ENCODE results near the gene AK1.
"Not testable (repeated sequence)": the region's sequence is repeated elsewhere in the genome, so short reads cannot be mapped to it uniquely, and the experiment has no call there.

Gene AK1

DNA sequence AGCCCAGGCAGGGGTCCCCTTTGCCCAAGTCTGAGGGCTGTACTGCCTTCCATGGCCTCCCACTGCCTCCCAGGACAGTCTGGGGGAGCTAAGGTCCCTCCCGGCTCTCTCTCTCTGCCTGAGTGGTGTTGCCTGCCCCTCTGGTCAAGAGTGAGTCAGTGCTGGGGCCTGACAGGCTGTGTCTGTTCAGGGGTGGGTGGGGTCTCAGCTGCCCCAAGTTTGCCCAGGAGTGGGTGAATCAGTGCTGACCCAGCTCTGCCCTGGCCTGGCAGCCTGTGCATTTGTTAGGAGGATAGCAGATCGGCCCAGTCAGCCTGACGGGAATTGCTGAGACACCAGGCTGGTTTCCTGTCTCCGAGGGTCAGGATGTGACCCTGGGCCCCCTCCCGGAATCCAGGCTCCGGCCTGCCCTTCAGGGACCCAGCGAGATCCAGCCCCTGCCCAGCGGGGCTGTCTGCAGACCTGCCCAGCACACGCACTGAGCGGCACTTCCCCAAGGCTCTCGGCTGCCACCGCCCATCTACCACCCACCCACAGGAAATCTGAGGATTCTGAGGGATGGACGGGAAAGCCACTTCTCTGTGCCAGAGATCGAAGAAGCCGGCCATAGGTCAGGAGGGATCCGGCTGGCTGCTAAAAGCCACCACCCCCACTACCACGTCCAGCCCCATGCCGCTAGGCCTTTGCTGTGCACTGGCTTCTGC is 38.9 kb downstream of the AK1 start:
- peak overlapping the region; percentile 84 for H3K27ac ChIP-seq (ENCODE audit: low read depth, low read length)
- no peaks in the 10 kb centered on the region for H3K9me3 ChIP-seq (ENCODE audit: control insufficient read depth in 1 of 2, low read length in 2 of 2)
- H3K4me3 ChIP-seq (ENCODE audit: low read depth in 1 of 2, low read length in 2 of 2), result no peak overlapping the region
- H3K36me3 ChIP-seq (ENCODE audit: control insufficient read depth in 1 of 2, insufficient read depth in 2 of 2, low read length in 2 of 2), result peaks cover 3 to 8% of the 10 kb centered on the region in 2 donors
- peaks cover 30 to 34% of the 10 kb centered on the region in 2 donors for H3K4me1 ChIP-seq (ENCODE audit: control insufficient read depth in 1 of 2, insufficient read depth in 2 of 2, low read length in 2 of 2)
- no peaks in the 10 kb centered on the region for H3K27me3 ChIP-seq (ENCODE audit: control insufficient read depth in 1 of 2, insufficient read depth in 2 of 2, low read length in 2 of 2)
- peak overlapping the region in 1 of 2 donors; percentile 25 for H3K9ac ChIP-seq (ENCODE audit: low read depth in 1 of 2, low read length in 2 of 2)

DNA sequence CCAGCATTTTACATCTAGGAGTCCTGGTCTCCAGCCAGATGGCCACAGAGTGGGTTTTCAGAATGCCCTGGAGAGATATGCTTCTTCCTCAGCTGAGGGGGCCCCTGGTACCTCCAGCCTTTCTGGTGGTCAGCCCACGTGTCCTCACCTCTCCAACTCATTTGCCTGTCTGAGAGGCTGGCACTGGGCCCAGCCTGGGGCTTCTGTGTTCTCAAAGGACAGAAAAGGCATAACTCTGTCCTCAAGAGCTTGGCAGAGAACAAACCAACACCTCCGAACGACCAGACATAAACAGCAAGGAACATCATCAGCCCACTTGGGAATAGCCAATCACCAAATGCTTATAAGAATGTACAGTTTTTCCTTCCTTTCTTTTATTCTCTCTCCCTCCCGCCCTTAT is 40.1 kb downstream of the AK1 start:
- Histone ChIP-seq H3K4me1 (ENCODE audit: control insufficient read depth in 1 of 2, insufficient read depth in 2 of 2, low read length in 2 of 2) (peaks cover 30 to 34% of the 10 kb centered on the region in 2 donors), H3K36me3 (ENCODE audit: control insufficient read depth in 1 of 2, insufficient read depth in 2 of 2, low read length in 2 of 2) (peaks cover 3% of the 10 kb centered on the region in 2 donors), H3K9ac (ENCODE audit: low read depth in 1 of 2, low read length in 2 of 2) (no peak overlapping the region)

DNA sequence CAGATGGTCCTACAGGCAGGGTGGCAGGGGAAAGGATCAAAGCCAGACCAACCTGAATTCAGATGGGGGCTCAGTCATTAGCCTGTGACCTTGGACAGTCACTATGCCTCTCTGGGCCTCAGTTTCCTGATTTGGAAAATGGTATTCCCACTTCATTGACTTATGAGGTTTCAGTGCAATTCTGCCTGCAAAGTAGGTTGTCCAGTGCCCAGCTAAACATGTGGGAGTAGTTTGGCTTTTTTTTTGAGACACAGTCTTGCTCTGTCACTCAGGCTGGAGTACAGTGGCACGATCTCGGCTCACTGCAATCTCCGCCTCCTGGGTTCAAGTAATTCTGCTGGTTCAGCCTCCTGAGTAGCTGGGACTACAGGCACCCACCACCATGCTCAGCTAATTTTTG is 40.9 kb downstream of the AK1 start:
- Histone ChIP-seq H3K4me1 (ENCODE audit: control insufficient read depth in 1 of 2, insufficient read depth in 2 of 2, low read length in 2 of 2) (peaks cover 30 to 34% of the 10 kb centered on the region in 2 donors), H3K27ac (ENCODE audit: low read depth, low read length) (peak overlapping the region; percentile 75), H3K9ac (ENCODE audit: low read depth in 1 of 2, low read length in 2 of 2) (peak overlapping the region in 1 of 2 donors; percentile 33)
- not testable (repeated sequence) for H3K36me3 ChIP-seq (ENCODE audit: control insufficient read depth in 1 of 2, insufficient read depth in 2 of 2, low read length in 2 of 2); H3K4me3 ChIP-seq (ENCODE audit: low read depth in 1 of 2, low read length in 2 of 2); H3K27me3 ChIP-seq (ENCODE audit: control insufficient read depth in 1 of 2, insufficient read depth in 2 of 2, low read length in 2 of 2); H3K9me3 ChIP-seq (ENCODE audit: control insufficient read depth in 1 of 2, low read length in 2 of 2)

More for the DNA sequence above, 40.1 kb downstream of the AK1 start:
- Histone ChIP-seq H3K27ac (ENCODE audit: low read depth, low read length) (peak overlapping the region; percentile 84), H3K4me3 (ENCODE audit: low read depth in 1 of 2, low read length in 2 of 2) (no peak overlapping the region), H3K27me3 (ENCODE audit: control insufficient read depth in 1 of 2, insufficient read depth in 2 of 2, low read length in 2 of 2) (no peaks in the 10 kb centered on the region), H3K9me3 (ENCODE audit: control insufficient read depth in 1 of 2, low read length in 2 of 2) (no peaks in the 10 kb centered on the region)

DNA sequence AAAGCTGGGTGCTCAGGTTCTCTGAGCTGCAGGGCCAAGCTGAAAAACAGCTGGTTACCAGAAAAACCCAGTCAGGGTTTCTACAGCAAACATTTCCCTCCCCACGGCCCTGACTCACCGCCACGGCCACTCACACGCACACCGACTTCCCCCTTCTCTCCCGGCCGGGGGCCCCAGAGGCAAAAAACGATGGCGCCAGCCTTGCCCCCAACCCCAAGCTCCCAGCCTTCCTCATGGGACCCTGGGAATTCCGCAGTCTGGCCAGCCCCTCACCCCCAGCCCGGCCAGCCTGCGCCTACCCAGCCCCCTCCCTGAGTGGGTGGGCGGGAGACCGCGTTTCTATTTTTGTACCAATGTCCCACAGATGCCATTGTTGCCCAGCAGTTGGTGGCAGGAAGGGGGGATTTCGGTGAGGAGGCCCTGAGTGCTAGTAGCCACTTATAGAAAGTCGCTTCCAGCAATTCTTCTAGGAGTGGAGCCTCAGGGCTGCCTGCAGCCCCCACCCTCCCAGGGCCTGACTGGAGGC is 41.4 kb downstream of the AK1 start:
- Histone ChIP-seq H3K27ac (ENCODE audit: low read depth, low read length) (peak overlapping the region; percentile 75), H3K4me1 (ENCODE audit: control insufficient read depth in 1 of 2, insufficient read depth in 2 of 2, low read length in 2 of 2) (peaks cover 30 to 34% of the 10 kb centered on the region in 2 donors), H3K27me3 (ENCODE audit: control insufficient read depth in 1 of 2, insufficient read depth in 2 of 2, low read length in 2 of 2) (no peaks in the 10 kb centered on the region), H3K9me3 (ENCODE audit: control insufficient read depth in 1 of 2, low read length in 2 of 2) (no peaks in the 10 kb centered on the region), H3K4me3 (ENCODE audit: low read depth in 1 of 2, low read length in 2 of 2) (no peak overlapping the region), H3K36me3 (ENCODE audit: control insufficient read depth in 1 of 2, insufficient read depth in 2 of 2, low read length in 2 of 2) (peaks cover 0 to 3% of the 10 kb centered on the region in 2 donors), H3K9ac (ENCODE audit: low read depth in 1 of 2, low read length in 2 of 2) (peak overlapping the region in 1 of 2 donors; percentile 33)

DNA sequence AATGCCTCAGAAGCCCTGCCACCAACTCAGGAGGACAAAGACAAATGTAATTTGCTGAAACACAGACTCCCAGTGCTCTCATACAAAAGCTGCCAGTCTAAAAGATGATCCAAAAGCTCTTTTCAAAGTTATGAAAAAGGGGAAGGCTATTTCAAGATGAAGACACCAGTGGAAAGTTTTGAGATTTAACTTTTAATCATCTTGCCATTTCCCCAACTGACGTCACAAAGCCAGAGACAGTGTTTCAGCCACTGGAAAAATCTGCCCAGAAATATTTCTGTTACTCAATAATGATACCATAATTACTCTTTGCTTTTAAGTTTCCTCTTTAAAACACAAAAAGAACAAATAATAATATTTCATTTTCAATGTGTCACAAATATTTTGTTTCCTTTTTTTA is 43.9 kb downstream of the AK1 start:
- Histone ChIP-seq H3K4me1 (ENCODE audit: control insufficient read depth in 1 of 2, insufficient read depth in 2 of 2, low read length in 2 of 2) (peaks cover 32 to 33% of the 10 kb centered on the region in 2 donors), H3K4me3 (ENCODE audit: low read depth in 1 of 2, low read length in 2 of 2) (no peak overlapping the region), H3K27me3 (ENCODE audit: control insufficient read depth in 1 of 2, insufficient read depth in 2 of 2, low read length in 2 of 2) (no peaks in the 10 kb centered on the region), H3K9ac (ENCODE audit: low read depth in 1 of 2, low read length in 2 of 2) (no peak overlapping the region), H3K9me3 (ENCODE audit: control insufficient read depth in 1 of 2, low read length in 2 of 2) (no peaks in the 10 kb centered on the region), H3K27ac (ENCODE audit: low read depth, low read length) (no peak overlapping the region), H3K36me3 (ENCODE audit: control insufficient read depth in 1 of 2, insufficient read depth in 2 of 2, low read length in 2 of 2) (peaks cover 0 to 4% of the 10 kb centered on the region in 2 donors)

DNA sequence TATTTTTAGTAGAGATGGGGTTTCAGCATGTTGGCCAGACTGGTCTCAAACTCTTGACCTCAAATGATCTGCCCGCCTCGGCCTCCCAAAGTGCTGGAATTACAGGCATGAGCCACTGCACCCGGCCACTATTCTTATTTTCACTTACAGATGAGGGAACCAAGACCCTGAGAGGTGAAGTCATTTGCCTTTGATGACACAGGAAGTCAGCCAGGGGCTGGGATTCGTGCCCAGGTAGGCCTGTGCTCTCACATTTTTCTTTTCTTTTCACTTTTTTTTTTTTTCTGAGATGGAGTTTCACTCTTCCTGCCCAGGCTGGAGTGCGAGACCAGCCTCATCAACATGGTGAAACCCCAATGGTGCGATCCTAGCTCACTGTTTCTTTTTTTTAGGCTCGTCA is 45.2 kb downstream of the AK1 start:
- Histone ChIP-seq H3K27me3 (ENCODE audit: control insufficient read depth in 1 of 2, insufficient read depth in 2 of 2, low read length in 2 of 2) (no peaks in the 10 kb centered on the region), H3K4me1 (ENCODE audit: control insufficient read depth in 1 of 2, insufficient read depth in 2 of 2, low read length in 2 of 2) (peaks cover 25 to 30% of the 10 kb centered on the region in 2 donors), H3K4me3 (ENCODE audit: low read depth in 1 of 2, low read length in 2 of 2) (no peak overlapping the region), H3K27ac (ENCODE audit: low read depth, low read length) (no peak overlapping the region), H3K36me3 (ENCODE audit: control insufficient read depth in 1 of 2, insufficient read depth in 2 of 2, low read length in 2 of 2) (peaks cover 0 to 4% of the 10 kb centered on the region in 2 donors), H3K9ac (ENCODE audit: low read depth in 1 of 2, low read length in 2 of 2) (no peak overlapping the region), H3K9me3 (ENCODE audit: control insufficient read depth in 1 of 2, low read length in 2 of 2) (no peaks in the 10 kb centered on the region)

DNA sequence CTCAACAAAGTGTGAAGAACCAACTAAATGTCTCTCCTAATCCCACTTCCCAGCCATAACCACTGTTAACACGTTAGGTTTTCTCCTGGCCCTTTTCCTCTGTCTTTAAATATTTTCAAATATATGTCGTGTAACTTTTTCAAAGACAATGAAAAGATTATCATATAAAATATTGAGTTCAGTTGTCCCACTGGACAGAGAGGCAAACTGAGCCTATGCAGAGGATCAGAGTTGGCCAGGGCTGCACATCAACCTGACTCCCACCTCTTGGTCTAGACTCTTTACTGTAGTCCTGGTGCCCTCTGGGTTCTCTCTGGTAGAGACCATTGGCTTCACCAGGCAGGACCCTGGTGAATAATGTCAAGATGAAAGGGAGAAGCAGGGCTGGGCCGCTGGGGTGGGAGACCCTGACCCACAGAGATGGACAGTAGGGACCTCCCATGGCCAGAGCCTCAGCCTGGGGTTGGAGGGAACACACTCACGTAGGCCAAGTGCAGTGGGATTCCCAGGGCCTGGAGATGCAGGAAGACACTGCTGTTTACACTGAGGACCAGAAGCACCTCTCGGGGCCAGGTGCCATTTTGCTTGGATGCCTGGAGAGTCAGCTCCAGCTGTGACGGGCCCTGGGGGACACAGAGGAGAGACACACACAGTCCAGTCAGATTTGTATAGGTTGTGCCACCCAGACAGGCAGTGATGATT is 48.1 kb downstream of the AK1 start:
- H3K4me3 ChIP-seq (ENCODE audit: low read depth in 1 of 2, low read length in 2 of 2), result no peak overlapping the region
- no peak overlapping the region for H3K9ac ChIP-seq (ENCODE audit: low read depth in 1 of 2, low read length in 2 of 2)
- H3K9me3 ChIP-seq (ENCODE audit: control insufficient read depth in 1 of 2, low read length in 2 of 2), result no peaks in the 10 kb centered on the region
- H3K27me3 ChIP-seq (ENCODE audit: control insufficient read depth in 1 of 2, insufficient read depth in 2 of 2, low read length in 2 of 2), result peaks cover 3 to 4% of the 10 kb centered on the region in 2 donors
- peaks cover 7 to 22% of the 10 kb centered on the region in 2 donors for H3K4me1 ChIP-seq (ENCODE audit: control insufficient read depth in 1 of 2, insufficient read depth in 2 of 2, low read length in 2 of 2)
- H3K36me3 ChIP-seq (ENCODE audit: control insufficient read depth in 1 of 2, insufficient read depth in 2 of 2, low read length in 2 of 2), result peaks cover 0 to 17% of the 10 kb centered on the region in 2 donors
- H3K27ac ChIP-seq (ENCODE audit: low read depth, low read length), result peak overlapping the region; percentile 10

DNA sequence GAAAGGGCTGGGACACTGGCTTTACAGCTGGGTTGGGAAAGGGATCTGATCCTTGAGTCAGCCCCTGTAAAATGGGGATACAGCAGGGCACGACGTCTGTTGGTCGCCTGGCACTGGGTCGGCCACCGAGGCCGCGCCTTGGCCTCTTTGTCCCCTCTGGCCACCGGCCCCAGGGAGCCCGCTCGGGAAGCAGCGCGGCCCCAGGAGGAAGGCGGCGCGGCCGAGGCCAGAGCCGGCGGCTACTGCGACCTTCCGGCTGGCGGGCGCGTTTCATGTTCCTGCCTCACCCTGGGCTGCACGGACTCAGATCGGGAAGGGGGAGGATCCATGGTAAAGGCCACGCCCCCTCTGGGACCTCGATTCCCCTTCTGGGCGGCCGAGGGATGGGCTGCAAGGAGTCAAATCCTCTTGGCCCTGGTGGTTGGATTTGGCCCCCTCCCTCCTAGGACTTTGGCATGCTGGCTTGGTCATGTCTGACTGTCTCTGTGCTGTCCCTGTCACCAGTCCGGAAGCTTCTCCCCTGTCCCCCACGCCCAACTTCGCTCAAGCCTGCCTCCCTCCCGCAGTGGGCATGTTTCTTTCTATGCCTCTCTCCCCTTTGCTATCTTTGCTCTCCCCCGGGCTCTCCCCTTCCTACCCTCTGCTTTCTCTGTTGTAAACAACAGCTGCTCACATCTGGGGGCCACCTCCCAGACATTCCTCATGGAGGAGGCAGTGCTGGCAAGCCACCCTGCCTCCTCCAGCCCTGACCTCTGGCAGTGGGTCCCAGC is 49.0 kb downstream of the AK1 start:
- Histone ChIP-seq H3K4me3 (ENCODE audit: low read depth in 1 of 2, low read length in 2 of 2) (peak overlapping the region; percentile 48 to 56), H3K27ac (ENCODE audit: low read depth, low read length) (peak overlapping the region; percentile 20), H3K9ac (ENCODE audit: low read depth in 1 of 2, low read length in 2 of 2) (peak overlapping the region; percentile 51 to 55), H3K9me3 (ENCODE audit: control insufficient read depth in 1 of 2, low read length in 2 of 2) (no peaks in the 10 kb centered on the region), H3K36me3 (ENCODE audit: control insufficient read depth in 1 of 2, insufficient read depth in 2 of 2, low read length in 2 of 2) (peaks cover 0 to 22% of the 10 kb centered on the region in 2 donors), H3K4me1 (ENCODE audit: control insufficient read depth in 1 of 2, insufficient read depth in 2 of 2, low read length in 2 of 2) (peaks cover 7 to 22% of the 10 kb centered on the region in 2 donors), H3K27me3 (ENCODE audit: control insufficient read depth in 1 of 2, insufficient read depth in 2 of 2, low read length in 2 of 2) (peaks cover 3 to 4% of the 10 kb centered on the region in 2 donors)

DNA sequence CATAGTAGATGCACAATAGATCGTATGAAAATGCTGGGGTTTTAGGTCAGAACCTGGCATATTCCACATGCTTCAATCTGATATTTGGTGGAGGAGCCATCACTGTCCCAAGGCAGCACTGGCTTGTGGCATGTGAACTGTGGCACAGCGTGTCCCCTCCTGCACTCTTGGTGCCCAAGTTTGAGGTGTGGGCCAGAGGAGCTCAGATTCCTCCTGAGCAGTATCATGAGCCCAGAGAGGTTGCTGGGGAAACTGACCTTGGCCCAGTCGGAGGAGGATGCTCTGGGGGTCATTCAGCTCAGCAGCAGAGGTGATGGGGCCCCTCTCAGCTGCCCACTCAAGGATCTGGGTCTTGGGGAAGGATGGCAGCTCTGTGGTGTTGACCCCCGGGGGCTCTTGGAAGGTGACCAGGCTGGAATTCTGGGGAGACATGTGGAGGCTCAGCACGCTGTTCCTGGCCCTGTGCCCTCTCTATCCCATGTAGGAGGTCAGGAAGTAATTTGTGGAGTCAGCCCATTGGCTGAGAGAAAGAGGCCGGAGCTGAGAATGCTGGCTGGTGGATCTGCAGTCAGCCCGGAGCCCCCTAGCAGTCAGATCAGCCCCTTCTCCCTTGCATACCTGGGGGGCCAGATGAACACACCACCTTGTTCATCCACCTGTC is 51.1 kb downstream of the AK1 start:
- H3K9ac ChIP-seq (ENCODE audit: low read depth in 1 of 2, low read length in 2 of 2), result no peak overlapping the region
- H3K4me1 ChIP-seq (ENCODE audit: control insufficient read depth in 1 of 2, insufficient read depth in 2 of 2, low read length in 2 of 2), result peaks cover 7 to 22% of the 10 kb centered on the region in 2 donors
- H3K9me3 ChIP-seq (ENCODE audit: control insufficient read depth in 1 of 2, low read length in 2 of 2), result no peaks in the 10 kb centered on the region
- H3K27ac ChIP-seq (ENCODE audit: low read depth, low read length), result no peak overlapping the region
- H3K36me3 ChIP-seq (ENCODE audit: control insufficient read depth in 1 of 2, insufficient read depth in 2 of 2, low read length in 2 of 2), result peaks cover 0 to 22% of the 10 kb centered on the region in 2 donors
- no peak overlapping the region for H3K4me3 ChIP-seq (ENCODE audit: low read depth in 1 of 2, low read length in 2 of 2)
- H3K27me3 ChIP-seq (ENCODE audit: control insufficient read depth in 1 of 2, insufficient read depth in 2 of 2, low read length in 2 of 2), result peaks cover 3 to 4% of the 10 kb centered on the region in 2 donors

Measured in duodenal mucosa (tissue), 2 donors.